HG03565 (cell line): ENCODE measurements around the gene RPS26.
"Not testable (repeated sequence)": the region's sequence is repeated elsewhere in the genome, so short reads cannot be mapped to it uniquely, and the experiment has no call there.

Experiments used
- ATAC-seq: cut with Tn5 transposase; IDR thresholded peaks from one replicate; pipeline ENCODE4 v1.9.1; 2021; ENCODE audit warnings: mild to moderate bottlenecking, moderate library complexity; ENCODE audit not compliant: unreplicated experiment

Gene RPS26

DNA sequence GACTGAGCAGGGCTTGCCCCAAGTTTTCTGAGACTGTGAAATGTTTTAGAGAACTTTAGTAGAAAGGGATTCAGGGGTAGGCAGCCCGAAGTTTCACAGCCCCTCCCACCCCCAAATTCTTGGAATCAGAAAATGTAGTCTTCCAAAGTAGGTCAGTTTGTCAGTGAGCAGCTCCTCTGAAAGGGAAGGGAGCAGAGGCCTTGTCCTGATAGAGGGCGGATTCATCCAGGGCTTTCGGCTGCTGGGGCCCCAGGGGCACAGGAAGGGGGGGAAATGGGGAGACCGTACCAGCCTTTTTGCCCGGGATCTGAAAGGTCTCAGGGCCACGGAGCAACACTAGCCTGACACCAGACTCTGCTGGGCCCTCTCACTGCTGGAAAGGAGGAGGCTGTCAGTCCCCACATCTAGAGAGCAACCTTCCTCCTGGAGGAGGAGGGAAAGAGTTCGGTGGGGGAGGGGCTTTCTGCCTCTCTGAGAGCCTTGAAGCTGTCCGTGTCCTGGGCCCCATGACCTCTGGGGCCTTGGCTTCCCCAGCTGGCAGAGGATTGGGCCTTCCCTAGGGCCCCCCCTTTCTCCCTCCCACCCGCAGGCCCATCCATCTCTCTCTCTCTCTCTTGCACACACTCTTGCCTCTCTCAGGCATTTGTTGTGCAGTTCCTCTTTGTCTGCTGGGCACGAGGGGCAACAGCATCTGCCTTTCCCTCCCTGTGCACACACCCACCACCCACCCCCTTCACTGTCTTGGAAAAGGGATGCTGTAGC lies 21.1 kb upstream of the RPS26 start, which contains the start of gene IKZF4:
Gene IKZF4 (plus strand): TSS at position 621 of the 762 bp plus-strand sequence. CDS start 451 bp downstream, outside the sequence.
- no peak for ATAC-seq

GRCh38 chr12:56021889-56022497 lies 19.7 kb upstream of the RPS26 start:
- ATAC-seq, result no peak

DNA sequence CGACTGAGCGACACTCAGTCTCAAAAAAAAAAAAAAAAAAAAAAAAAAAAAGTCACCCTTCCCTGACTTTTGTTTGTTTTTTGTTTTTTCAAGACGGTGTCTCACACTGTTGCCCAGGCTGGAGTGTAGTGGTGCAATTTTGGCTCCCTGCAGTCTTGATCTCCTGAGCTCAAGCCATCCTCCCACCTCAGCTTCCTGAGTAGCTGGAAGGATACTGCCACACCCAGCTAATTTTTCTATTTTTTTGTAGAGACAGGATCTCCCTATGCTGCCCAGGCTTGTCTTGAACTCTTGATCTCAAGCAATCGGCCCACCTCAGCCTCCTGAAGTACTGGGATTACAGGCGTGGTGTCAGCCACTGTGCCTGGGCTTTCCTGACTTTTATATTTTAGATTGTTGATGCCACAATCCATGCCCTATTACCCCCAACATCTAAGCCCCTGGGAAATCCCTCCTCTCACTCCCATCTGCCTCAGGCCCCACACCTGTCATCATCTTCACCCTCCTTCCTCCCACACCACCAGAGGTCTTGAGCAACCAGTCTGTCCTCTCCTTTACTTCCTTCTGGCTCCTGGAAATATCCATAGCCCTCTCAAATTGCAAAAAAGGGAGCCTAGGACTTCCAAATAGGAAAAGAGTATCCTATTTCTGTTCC lies 13.1 kb upstream of the RPS26 start:
- no peak for ATAC-seq

GRCh38 chr12:56029166-56029519 lies 12.6 kb upstream of the RPS26 start:
- no peak for ATAC-seq

GRCh38 chr12:56029666-56030293 lies 11.9 kb upstream of the RPS26 start:
- no peak for ATAC-seq

- ATAC-seq, result no peak
These were observed 9.7 kb upstream of the RPS26 start for GRCh38 chr12:56031987-56032386.

DNA sequence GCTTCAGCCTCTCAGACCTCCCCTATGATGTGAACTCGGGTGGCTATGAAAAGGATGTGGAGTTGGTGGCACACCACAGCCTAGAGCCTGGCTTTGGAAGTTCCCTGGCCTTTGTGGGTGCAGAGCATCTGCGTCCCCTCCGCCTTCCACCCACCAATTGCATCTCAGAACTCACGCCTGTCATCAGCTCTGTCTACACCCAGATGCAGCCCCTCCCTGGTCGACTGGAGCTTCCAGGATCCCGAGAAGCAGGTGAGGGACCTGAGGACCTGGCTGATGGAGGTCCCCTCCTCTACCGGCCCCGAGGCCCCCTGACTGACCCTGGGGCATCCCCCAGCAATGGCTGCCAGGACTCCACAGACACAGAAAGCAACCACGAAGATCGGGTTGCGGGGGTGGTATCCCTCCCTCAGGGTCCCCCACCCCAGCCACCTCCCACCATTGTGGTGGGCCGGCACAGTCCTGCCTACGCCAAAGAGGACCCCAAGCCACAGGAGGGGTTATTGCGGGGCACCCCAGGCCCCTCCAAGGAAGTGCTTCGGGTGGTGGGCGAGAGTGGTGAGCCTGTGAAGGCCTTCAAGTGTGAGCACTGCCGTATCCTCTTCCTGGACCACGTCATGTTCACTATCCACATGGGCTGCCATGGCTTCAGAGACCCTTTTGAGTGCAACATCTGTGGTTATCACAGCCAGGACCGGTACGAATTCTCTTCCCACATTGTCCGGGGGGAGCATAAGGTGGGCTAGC lies 7.0 kb upstream of the RPS26 start:
- no peak for ATAC-seq

- ATAC-seq, result no peak
These were observed 4.6 kb upstream of the RPS26 start for GRCh38 chr12:56037161-56037560.

DNA sequence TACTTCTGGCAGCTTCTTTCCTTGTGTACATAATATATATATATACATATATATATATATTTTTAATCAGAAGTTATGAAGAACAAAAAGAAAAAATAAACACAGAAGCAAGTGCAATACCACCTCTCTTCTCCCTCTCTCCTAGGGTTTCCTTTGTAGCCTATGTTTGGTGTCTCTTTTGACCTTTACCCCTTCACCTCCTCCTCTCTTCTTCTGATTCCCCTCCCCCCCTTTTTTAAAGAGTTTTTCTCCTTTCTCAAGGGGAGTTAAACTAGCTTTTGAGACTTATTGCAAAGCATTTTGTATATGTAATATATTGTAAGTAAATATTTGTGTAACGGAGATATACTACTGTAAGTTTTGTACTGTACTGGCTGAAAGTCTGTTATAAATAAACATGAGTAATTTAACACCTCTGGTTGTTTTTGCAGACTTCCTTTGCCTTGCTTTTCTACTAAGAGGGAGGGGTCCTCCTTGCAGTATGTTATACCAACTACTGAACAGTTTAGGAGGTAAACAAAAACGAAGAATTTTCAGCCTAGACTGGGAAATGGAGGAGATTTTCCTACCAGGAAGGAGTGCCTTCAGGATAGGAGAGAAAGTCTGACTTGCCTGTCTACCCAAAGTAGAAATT lies 3.6 kb upstream of the RPS26 start:
- no peak for ATAC-seq

DNA sequence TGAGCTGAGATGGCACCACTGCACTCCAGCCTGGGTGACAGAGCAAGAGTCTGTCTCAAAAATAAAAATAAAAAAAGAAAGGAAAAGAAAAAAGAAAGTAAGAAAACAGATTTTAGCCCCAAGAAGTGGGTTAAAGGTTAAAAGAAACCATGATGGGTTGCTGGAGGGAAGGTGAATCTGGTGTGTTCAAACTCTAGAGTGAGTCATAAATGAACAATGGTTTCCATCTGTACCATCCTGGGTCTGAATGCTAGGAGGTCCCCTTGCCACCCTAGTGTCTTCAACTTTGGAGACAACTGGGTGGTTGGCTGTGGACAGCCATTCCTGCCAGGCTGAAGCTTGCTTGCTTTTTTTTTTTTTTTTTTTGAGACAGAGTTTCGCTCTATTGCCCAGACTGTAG lies 1.6 kb upstream of the RPS26 start:
- no peak for ATAC-seq

DNA sequence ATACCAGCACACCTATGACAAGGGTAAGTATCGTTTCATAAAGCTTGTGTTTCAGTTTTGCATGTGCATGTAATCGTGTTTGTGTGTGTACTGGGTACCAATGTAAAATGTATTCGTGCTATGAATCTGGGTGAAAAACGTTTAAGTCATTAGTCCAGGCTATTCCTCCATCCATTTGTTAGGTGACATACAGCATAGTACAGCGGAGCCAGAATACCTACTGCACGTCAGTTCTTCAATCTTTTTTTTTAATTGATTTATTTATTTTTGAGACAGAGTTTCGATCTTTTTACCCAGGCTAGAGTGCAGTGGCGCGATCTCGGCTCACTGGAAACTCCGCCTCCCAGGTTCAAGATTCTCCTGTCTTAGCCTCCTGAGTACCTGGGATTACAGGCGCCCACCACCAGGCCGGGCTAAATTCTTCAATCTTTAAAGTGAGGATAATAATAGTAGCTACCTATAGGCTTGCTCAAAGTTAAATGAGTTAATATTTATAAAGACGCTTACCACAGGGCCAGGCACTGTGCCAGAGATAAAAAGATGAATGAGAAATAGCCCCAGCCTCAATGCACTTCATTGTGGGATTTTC lies 661 bp upstream of the RPS26 start:
- ATAC-seq, result no peak

DNA sequence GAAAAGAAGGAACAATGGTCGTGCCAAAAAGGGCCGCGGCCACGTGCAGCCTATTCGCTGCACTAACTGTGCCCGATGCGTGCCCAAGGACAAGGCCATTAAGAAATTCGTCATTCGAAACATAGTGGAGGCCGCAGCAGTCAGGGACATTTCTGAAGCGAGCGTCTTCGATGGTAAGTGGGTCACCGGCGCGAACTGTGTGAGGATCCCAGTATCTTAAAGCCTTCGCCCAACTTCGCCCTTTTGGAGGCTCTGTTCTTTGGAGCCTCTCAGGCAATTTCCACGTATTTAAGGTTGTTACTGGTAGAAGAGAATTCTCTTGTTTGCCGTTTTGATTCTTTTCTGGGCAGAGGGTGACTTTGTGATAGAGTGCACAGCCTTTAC lies 704 bp downstream of the RPS26 start:
- not testable (repeated sequence) for ATAC-seq

DNA sequence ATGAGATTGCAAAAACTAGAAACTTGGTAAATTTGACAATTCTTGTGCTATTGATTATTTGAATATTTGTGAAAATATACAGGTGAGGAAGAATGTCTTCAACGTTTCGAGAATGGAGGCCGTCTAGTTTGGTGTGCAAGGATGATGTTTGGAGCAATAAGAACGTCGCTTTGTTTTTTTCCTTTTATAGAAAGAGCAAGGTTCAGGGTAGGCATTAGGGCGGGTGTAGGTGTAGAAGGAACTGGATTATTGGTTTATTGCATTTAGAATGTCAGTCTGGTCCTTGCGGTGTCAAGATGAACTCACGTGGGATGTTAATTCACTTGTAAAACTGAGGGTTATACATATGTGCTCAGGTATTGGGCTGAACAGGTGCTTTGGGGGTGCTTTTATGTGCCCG lies 1.1 kb downstream of the RPS26 start:
- ATAC-seq, result no peak

- no peak for ATAC-seq
These were observed 4.5 kb downstream of the RPS26 start for GRCh38 chr12:56046027-56046780.

DNA sequence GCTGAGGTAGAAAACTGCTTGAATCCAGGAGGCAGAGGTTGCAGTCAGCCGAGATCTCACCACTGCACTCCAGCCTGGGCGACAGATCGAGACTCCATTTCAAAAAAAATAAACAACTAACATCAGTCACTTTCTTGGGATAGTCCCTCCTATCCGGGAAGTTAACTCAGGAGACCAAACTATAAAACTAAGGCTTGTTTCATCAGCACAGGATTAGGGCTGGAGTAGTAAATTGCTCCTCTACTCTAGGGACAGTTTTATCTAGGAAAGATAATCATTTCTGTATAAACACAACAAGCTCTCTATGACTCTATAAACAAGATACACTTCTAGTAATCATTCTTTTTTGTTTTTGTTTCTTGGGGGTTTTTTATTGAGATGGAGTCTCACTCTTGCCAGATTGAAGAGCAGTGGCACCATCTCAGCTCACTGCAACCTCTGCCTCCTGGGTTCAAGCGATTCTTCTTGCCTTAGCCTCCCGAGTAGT lies 11.7 kb downstream of the RPS26 start:
- ATAC-seq, result no peak

DNA sequence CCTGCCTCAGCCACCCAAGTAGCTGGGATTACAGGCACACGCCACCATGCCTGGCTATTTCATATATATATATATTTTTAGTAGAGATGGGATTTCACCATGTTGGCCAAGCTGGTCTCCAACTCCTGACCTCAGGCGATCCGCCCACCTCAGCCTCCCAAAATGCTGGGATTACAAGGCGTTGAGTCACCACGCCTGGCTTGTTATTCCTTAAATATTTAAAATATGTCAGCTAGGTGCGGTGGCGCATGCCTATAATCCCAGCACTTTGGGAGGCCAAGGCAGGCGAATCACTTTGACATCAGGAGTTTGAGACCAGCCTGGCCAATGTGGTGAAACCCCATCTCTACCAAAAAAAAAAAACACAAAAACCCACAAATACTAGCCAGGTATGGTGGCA lies 18.2 kb downstream of the RPS26 start:
- not testable (repeated sequence) for ATAC-seq

DNA sequence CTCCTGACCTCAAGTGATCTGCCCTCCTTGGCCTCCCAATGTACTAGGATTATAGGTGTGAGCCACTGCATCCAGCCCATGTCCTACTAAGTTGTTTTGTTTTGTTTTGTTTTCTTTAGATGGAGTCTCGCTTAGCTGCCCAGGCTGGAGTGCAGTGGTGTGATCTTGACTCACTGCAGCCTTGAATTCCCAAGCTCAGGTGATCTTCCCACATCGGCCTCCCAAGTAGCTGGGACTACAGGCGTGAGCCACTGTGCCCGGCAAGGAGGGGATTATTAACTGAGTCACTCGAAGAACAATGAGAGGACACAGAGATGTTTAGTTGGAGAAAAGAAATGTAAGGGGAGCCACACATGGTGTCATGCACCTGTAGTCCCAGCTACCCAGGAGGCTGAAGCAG lies 20.3 kb downstream of the RPS26 start:
- ATAC-seq, result no peak

DNA sequence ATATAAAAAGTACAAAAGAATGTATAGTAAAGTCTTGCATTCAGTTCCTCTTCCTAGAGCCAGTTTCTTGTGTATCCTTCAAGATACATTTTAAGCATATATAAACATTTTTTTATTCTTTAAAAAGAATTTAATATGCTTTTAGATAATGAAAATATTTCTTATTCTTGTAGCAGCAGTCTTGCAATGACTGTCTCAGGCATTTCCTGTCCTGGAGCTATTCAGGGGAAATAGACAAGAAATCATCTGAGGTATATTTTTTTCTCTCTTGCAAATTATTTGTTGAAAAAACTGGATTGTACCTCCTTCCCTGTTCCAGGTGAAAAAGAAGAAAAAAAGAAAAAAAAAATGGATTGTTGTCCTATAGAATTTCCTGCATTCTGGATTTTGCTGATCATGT lies 21.3 kb downstream of the RPS26 start:
- ATAC-seq, result no peak

DNA sequence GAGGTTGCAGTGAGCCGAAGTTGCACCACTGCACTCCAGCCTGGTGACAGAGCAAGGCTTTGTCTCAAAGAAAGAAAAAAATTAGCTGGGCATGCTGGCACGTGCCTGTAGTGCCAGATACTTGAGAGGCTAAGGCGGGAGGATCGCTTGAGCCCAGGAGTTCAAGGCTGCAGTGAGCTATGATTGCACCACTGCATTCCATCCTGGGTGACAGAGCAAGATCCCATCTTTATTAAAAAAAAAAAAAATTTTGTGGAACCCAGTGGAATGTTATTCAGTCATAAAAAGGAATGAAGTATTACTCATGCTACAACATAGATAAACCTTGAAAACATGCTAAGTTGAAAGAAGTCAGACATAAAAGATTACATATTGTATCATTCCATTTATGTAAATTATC lies 29.9 kb downstream of the RPS26 start:
- ATAC-seq, result no peak
